SH-SY5Y (cell line): Measurements from ENCODE around the gene LARP1.

ENCODE experiments used
- GATA2 ChIP-seq: IDR thresholded peaks from 2 replicates; pipeline ENCODE4 v1.6.1; 2011; ENCODE audit warnings: mild to moderate bottlenecking, low read depth, low read length
- GATA3 ChIP-seq: IDR thresholded peaks from 2 replicates; pipeline ENCODE4 v1.6.1; 2011; ENCODE audit warnings: low read depth, mild to moderate bottlenecking, low read length, moderate library complexity

GRCh38 chr5:154816891-154817492 is 61.8 kb downstream of the LARP1 start:
- peak; percentile 80 for TF ChIP-seq GATA2
- peak; percentile 53; the same call in 1 of the 2 replicates for TF ChIP-seq GATA3
